Stimulated activated CD4-positive, alpha-beta T cell treated with anti-CD3 and anti-CD28 coated beads, Interleukin-4, amount 100 ng/mL, for 24 hours (primary cell): Measurements from ENCODE around the gene TDO2.
"Not testable (repeated sequence)": the region's sequence is repeated elsewhere in the genome, so short reads cannot be mapped to it uniquely, and the experiment has no call there.

Experiments
- DNase-seq: peaks from one replicate; pipeline ENCODE4 v3.0.0-alpha.2; 2020

Gene TDO2

DNA sequence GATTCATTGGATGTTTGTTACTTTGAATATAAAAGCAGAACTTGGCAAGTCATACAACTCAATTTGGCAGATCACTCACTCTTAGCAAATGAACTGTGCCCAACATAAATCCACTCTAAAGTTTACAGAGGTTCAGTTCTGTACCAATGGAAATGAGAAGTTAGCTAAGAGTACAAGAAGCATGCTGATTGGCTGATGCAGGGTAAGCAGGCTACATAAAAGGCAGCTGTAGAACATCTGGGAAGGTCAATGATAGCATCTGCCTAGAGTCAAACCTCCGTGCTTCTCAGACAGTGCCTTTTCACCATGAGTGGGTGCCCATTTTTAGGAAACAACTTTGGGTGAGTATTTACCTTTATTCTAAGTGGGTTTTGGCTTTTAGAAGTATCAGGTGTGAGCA lies at the start of gene TDO2:
TDO2 (plus strand) TSS at position 244 of the 400 bp plus-strand sequence; CDS start at position 307, 63 bp downstream.
- no peak for DNase-seq

DNA sequence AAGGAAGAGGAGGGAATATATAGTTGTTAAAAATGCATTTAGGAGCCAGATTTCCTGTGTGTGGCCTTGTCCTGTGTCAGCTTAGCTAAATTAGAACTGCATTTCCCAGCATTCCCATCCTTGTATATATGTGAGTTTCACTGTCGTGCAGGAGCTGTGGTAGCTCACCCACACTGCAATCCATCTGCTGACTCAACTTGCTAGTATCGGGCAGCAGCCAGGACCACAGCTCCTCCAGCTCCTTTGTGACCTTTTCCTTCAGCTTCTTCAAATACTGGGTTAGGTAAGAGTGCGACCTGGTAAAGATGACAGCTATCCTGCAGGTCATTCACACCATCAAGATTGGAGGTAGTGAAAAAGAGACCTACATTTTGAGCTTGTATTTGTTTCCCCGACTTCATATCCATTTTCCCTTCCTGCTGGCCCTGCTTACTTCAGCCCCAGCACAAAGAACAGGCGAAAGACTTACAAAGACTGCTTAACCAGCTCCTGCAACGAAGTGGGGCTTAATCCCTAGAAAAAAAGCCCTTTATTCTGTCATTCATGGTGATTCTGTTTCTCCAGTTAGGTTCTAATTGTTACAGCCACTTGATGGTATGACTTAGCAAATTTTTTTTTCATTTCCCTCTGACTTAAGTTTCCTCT lies 48.8 kb upstream of the TDO2 start:
- no peak for DNase-seq

DNA sequence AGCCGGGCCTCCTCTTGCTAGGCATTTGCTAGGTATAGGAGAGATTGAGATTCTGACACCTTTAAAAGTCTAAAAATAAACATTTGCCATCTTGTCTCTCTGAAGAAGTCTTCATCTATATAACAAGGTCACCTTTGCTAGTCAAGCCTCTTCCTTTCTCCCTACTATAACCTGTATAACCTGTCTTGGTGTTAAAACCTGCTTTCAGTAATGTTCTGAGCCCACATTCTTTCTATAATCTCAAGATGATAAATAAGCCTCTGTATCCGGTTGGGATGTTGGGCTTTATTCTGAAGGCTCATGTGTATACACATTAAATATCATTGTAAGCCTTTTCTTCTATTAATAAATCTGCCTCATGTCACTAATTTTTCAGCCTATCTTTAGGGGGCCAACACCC lies 47.6 kb upstream of the TDO2 start:
- DNase-seq = no peak

DNA sequence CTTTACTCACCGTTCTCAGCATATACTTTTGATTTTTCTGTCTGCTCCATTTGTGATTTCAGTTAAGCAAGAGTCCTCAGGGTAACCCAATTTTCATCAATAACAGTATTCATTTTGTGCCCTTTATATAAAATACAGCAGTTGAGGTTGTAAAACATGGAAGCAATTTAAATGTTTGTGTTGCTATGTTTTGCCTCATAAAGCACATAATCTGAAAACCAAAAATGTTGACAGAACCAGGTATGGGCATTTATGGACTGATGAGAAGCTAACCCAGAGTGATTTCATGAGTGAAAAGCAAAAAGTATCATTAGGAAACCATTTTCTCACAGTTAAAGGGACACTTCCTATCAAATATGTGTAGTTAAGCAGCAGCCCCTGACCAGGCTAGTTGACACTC lies 37.3 kb upstream of the TDO2 start, which contains the start of gene ASIC5:
ASIC5 (minus strand) TSS at position 101 of the 400 bp plus-strand sequence; CDS start at position 50, 51 bp downstream.
- no peak for DNase-seq

DNA sequence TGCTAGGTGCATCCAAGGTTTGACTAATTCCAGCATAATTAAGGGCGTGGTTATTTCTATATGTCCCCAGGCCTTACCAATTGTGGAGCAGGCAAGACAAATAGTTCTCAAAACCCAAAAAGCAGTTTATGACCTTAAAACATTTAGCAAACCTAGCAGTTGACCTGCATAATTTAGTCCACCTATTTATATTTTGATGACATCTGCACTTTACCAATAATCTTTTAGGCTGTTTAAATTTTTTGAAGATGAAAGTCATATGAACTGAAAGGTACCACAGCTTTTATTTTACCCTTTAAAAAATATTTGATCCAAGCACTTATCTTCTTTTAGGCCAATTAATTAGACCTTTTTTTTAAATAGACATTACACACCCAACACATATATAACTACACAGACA lies 27.6 kb upstream of the TDO2 start:
- no peak for DNase-seq

DNA sequence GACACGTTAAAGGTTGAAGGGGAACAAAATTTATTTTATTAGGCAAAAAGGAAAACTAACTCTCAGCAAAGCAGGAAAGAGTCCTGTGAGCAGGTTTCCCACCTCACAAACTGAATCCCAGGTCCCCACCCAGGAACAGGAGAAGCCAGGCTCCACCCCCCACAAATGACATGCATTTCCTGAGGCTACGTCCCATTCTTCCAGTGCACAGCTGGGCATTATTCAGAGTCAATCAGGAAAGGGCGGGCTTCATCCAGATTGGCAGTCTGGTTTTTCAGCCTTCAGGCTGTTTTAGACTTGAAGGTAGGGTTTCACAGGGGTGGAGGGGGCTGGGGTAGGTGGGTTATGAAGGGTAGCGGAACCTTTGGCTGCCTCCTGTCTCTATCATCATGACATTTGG lies 25.5 kb upstream of the TDO2 start:
- DNase-seq = no peak

DNA sequence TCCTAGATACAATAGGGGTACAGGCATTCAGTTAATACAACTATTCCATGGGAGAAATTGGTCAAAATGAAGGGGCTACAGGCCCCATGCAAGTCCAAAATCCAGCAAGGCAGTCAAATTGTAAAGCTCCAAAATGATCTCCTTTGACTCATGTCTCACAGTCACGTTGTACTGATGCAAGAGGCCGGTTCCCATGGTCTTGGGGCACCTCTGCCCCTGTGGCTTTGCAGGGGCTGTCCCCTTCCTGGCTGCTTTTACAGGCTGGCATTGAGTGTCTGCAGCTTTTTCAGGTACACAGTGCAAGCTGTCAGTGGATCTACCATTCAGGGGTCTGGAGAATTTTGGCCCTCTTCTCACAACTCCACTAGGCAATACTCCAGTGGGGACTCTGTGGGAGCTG lies 24.9 kb upstream of the TDO2 start:
- DNase-seq = no peak

DNA sequence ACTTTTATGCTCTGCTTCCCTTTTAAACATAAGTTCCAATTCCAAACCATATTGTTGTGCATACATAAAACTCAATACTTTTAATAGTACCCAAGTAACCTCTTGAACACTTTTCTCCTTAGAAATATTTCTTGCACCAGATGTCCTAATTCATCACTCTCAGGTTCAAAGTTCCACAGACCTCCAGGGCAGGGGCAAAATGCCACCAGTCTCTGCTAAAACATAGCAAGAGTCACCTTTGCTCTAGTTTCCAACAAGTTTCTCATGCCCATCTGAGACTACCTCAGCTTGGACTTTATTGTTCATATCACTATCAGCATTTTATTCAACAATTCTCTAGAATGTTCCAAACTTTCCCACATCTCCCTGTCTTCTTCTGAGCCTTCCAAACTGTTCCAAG lies 23.7 kb upstream of the TDO2 start:
- DNase-seq = no peak

DNA sequence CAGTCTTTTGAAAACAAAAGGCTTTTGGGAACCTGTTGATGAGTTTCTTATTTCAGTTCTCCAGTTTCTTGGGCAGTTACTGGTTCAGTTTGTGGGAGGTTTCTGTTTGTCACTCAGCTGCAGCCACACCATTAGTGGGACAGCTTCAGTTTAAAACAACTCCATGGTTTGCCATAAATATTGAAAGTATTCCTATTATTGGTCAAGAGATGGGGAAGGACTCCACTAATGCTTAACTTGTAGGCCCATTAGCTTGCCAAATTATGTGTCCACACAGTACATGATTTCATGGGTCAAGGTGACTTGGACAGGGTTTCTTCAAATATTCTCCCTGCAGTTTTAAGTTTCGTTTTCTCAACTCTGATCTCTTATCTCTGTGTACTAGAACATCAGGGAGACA lies 21.9 kb upstream of the TDO2 start:
- DNase-seq = no peak

DNA sequence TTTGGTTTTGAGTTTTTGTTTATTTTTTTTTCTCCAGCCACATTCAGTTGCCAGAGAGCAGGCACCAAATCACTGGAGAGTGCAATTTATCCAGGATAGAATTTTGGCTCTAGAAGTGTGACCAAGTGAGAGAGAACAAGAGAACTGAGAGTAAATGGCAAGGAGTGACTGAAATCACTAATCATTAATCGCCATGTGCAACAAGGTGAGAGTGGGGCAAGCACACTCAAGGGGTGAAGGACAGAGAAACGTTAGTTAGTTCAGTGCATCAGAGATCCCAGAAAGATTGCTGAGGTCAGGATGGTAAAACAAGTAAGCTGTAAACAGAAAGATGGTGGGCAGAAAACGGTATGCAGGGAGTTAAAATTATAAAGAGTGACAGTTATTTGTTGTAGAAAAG lies 19.6 kb upstream of the TDO2 start:
- DNase-seq = no peak

DNA sequence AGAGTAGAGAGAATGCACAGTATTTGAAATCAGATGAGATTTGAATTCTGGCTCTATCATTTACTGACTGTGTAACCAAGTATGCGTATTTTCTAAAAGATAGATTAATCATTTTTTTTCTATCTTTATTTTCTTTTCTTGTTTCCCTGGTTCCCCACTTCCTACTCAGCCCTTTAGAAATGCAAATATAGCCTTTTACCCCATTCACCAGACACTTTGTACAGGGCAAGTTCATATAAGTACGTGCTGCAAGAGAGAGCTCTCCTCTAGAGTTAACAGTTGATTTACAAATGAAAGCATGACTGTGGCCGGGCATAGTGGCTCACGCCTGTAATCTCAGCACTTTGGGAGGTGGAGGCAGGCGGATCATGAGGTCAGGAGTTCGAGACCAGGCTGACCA lies 17.8 kb upstream of the TDO2 start:
- no peak for DNase-seq

DNA sequence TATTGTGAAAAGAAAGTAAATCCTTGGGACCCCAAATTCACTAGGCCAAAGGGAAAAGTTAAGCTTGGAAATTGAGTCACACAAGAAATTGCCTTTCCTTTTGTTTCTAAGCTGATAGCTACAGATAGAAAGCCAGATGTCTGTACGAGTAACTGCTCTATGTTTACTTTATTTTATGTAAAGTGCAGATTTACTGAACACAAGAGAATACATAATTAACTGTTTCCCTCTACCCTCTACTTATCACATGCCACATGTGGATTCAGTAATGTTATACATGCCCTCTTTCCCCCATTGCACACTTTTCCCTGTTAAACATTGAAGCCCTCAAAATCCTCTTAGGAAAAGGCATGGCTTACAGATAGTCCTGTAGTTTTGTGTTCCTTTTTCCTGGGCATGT lies 16.5 kb upstream of the TDO2 start:
- no peak for DNase-seq

DNA sequence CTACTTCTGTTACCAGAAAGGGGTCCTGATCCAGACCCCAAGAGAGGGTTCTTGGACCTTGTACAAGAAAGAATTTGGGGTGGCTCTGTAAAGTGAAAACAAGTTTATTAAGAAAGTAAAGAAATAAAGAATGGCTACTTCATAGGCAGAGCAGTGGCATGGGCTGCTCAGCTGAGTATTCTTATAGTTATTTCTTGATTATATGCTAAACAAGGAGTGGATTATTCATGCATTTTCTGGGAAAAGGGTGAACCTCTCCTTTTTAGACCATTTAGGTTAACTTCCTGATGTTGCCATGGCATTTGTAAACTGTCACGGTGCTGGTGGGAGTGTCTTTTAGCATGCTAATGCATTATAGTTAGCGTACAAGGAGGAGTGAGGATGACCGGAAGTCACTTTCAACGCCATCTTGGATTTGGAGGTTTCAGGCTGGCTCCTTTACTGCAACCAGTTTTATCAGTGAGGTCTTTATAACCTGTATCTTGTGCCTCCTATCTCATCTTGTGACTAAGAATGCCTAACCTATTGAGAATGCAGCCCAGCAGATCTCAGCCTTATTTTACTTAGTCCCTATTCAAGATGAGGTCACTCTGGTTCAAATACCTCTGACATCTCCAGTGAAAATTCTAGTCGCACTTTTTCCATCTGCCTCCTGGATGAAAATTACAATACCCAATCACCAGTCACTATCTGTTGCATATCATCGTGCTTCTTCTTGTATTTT lies 15.5 kb upstream of the TDO2 start:
- DNase-seq = no peak

DNA sequence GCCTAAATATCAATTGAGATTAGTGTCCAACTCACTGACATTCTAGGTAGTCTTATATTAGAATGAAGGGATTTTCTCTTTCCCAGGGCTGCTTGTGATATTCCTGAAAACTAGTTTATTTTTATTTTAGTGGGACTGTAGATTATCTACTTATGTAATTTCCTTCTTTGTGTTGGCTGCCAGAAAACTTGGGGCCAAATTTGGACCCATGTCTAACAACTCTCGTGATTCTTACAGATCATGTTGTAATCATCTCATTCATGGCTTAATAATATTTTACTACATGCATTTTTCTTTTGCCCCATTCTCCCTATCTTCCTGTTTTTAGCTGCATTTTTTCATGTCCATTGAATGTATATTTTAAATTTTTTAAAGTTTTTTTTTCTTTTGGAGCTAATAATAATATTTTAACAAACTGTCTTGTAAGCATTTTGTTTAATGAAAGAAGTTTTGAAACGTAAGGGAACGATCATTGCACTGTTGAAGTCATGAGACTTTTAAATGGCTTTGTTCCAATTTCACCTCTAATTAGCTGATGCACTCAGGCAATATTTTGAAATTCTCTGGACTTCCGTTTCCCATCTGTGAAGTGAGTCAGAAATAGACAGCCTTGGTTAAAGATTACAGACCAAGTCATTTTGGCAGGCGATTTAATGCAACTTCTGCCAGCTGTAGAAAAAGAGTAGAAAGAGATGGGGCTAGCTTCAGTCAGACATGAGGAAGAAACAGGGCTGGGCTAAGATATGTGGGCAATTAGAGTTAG lies 14.3 kb upstream of the TDO2 start:
- no peak for DNase-seq

DNA sequence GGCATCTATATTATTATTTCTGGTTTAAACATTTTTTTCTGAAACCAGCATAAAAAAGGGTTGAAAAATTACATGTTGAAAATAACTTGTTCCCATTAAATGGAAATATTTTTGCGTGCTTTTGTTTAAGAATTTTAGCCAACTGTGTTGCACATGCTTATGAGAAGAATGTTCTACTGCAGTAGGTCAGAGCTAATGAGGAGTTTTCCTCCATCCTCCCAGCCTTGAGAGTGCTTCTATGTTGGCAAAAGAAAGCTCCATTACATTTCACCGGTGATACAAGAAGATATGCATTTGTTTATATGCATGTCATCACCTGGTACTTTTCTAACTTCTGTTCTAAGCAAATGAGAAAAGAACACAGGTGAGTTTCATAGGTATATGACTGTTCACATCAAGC lies 13.6 kb upstream of the TDO2 start:
- DNase-seq = no peak

DNA sequence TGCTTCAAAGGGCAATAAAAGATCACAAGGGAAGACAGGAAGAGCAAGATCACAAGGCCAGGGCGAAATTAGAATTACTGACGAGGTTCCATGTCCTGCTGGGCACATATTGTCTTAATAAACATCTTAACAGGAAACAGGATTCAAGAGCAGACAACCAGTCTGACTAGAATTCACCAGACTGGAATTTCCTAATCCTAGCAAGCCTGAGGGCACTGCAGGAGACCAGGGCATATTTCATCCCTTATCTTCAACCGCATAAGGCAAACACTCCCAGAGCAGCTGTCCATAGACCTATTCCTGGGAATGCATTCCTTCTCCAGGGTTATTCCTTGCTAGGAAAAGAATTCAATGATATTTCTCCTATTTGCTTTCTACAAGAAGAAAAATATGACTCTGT lies 12.4 kb upstream of the TDO2 start:
- DNase-seq = no peak

DNA sequence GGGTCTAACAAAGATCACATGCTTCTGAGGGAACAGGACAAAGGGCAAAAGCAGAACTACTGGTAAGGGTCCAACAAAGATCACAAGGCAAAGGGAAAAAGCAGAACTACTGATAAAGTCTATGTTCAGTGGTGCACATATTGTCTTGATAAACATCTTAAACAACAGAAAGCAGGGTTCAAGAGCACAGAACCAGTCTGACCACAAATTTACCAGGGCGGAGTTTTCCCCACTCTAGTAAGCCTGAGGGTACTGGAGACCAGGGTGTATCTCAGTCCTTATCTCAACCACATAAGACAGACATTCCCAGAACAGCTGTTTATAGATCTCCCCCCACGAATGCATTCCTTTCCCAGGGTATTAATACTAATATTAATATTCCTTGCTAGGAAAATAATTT lies 5.1 kb upstream of the TDO2 start:
- not testable (repeated sequence) for DNase-seq

DNA sequence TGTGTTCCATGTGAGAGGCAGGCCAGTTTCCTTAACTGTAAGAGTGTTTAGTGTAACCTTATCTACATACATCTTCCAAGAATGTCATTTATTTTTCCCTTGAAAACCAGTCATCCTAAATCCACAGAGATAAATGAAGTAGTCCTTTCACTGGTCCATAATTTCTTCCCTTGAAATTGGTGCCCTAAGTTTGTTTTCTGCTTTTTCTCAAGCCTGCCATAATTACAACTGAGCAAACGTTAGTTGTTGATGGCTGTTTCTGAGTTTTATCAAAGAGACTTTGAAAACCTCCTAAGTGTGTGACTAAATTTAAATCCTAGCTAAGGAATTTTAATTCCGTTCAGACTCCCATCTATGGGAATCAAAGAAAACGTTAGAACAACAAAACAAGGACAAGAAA lies 3.6 kb upstream of the TDO2 start:
- no peak for DNase-seq

DNA sequence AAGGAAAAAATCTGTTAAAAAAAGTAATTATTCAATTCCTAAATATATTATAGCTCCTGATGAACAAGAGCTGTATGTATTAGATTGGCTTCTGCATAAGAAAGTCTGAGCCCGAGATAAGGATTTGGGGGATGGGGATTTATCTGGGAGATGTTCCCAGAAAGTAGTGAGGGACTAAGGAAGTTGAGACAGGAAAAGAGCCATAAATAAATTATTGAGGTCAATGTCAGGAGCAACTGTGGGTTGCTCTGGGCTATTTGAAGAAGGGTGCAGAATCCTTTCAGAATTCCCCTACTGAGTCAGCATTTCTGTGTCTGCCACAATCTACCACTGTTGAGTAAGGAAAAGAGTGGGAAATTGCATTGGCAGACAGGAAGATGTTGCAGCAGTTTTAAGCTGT lies 3.1 kb upstream of the TDO2 start:
- no peak for DNase-seq

DNA sequence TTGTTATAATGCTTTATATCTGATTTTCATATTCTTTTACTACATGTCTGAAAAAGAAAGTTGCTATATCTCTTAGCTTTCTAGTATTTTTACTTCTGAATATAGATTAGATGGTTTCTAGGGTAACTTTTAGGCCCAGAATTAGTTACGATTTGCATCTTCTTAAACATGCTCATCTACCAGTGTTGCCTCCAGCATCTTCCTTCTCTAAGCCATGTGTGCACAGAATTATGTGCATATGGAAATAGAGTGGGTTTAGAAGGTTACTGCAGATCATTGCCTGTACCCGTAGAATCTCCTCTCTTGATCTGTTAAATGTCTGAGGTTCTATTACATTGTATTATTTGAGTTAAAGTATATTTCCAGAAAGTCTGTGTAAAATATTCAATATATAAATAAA lies 2.5 kb upstream of the TDO2 start:
- no peak for DNase-seq

DNA sequence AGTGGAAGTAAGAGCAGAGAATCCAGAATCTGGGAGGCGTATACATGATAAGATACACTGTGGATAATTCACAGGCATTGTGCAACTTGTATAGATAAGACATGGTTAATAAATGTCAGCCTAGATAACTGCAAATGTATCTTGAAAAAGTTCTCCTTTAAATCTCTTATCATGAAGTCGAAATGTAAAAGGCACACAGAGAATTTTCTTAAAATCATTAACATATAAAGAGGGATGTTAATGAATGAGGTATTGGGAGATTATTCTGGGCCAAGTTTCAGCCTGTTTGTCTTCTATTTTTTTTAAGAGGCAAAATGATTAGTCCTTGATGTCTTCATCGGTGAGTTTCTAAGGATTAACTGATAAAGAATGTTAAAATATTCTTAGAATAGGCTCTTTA lies 835 bp downstream of the TDO2 start:
- DNase-seq = no peak

DNA sequence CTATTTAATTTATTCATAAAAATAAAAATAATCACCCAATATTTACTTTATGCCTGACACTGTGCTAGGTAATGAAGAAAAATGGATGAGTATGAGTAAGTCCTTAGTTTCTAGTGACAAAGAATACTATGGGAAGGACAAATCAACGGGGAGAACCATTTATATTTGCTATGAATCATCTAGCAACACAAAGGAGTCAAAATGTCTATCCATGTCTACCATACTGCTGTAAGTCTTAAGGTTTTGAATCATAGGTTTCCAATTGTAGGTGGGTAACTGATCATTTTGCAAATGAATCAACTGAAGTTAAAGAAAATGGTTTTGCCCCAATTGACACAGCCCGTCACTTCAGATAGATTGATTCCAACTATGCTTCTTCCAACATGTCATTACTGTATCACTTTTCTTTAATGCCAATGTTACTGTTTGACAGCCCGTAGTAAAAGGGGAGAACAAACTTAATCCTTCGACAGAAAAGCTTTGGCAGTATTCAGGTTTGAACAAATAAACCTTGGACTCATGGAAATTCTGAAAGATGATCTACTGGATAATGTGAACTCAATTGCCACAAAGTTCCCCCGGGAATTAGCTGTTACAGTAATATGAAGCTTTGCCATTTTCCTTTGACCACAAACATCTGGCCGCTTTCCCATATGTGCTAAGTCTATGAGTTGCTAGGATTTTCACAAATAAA lies 3.2 kb downstream of the TDO2 start:
- DNase-seq = no peak

DNA sequence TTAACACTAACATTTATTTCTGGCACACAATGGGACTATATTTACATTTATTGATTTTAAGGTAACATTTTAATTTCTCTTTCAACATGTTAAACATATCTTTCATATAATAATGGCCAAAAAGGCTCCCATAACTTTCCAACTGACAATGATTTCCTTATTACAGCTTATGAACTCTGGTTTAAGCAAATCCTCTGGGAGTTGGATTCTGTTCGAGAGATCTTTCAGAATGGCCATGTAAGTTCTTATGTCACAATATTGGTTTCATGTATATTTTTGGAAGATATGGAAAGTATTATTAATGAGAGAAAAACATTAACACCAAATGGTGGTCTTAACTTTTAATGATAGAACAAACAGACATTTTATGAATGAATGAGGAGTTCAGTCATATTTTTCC lies 4.1 kb downstream of the TDO2 start:
- no peak for DNase-seq
